BJ (cell line): ENCODE results near the gene KCNS3. TPM values are rescaled to one million over a fixed set of nuclear protein-coding genes. Genes with fewer than 3 reads are reported as not detected.

ENCODE experiments used
- CTCF ChIA-PET: fragments of 350-600 bp; formaldehyde crosslinking; extraction: SDS; loops from one replicate; lab custom pipeline; 2021; ENCODE audit warnings: antibody characterized with exemption, inconsistent platforms; lab: Yijun Ruan, JAX
- POLR2A ChIA-PET: fragments of 300-600 bp; sonication (Branson Sonifier 250); formaldehyde crosslinking; extraction: SDS; loops from one replicate; lab custom pipeline; 2021; ENCODE audit warnings: antibody characterized with exemption; lab: Charles Lee
- DNase-seq: peaks from one replicate; pipeline ENCODE4 v3.0.0-alpha.2; 2011; ENCODE audit warnings: low read depth
- H3K27me3 ChIP-seq: 2 replicates; pipeline ENCODE4 v1.6.0; 2011; ENCODE audit warnings: low read length; ENCODE audit not compliant: control insufficient read depth, insufficient read depth
- H3K36me3 ChIP-seq: 2 replicates; pipeline ENCODE4 v1.5.1; 2011; ENCODE audit warnings: low read length; ENCODE audit not compliant: control insufficient read depth, insufficient read depth
- H3K4me3 ChIP-seq: 2 replicates; pipeline ENCODE4 v1.5.1; 2011; ENCODE audit warnings: low read depth, mild to moderate bottlenecking, control low read depth, low read length
- CTCF ChIP-seq: IDR thresholded peaks from 2 replicates; pipeline ENCODE4 v1.5.1; 2011; ENCODE audit warnings: low read depth, mild to moderate bottlenecking, control low read depth, inconsistent platforms, low read length, moderate library complexity; ENCODE audit not compliant: insufficient read depth
- polyA plus RNA-seq: library from polyadenylated mRNA; depleted of rRNA; stranded (reverse); fragments of >200 nt; gene quantifications from 2 replicates; pipeline ENCODE4 v1.2.3, GENCODE V29; 2011

KCNS3 gene
- polyA plus RNA-seq, 1 experiment = 4.9 TPM

GRCh38 chr2:17873021-17873420, 5.4 kb upstream of the KCNS3 start:
- peaks cover 20% of the 10 kb centered on the region for H3K27me3 ChIP-seq
- TF ChIP-seq CTCF = no peak
- H3K36me3 ChIP-seq = no peaks in the 10 kb centered on the region
- DNase-seq = no peak
- no peak overlapping the region for H3K4me3 ChIP-seq
- CTCF ChIA-PET = no interaction called here
- POLR2A ChIA-PET = no interaction called here

DNA sequence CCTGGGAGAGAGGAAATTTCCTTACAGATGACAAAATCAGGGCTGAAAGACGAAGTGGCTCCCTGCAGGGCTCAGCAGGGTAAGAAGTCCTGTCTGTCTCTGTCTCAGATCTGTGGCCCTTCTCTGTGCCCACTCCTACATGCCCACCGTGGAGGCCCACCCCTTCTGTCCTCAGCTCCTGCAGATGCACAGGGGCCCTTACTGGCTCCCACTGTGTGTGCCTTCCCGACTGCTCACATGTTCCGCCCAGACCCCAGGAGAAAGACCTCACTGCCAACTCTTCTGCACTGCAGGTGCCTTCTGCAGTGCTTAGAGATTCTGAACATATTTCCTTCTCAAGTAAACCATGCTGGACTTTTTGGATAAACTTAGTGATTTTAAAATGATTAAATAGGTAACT, 1.9 kb upstream of the KCNS3 start:
- no peak for TF ChIP-seq CTCF
- ChIA-PET CTCF (no interaction called here), POLR2A (no interaction called here)
- Histone ChIP-seq H3K36me3 (no peaks in the 10 kb centered on the region), H3K4me3 (no peak overlapping the region), H3K27me3 (peaks cover 23% of the 10 kb centered on the region)
- no peak for DNase-seq

- no peak for DNase-seq
- ChIA-PET POLR2A (interaction anchor here (0.6 kb wide), 1 partner anchor 1390 kb away, joined by 3 read pairs; no protein-coding TSS in a partner anchor), CTCF (interaction anchor here (0.8 to 1.0 kb wide), 2 partner anchors 200 to 500 kb away, joined by 3 read pairs; no protein-coding TSS in a partner anchor)
- H3K27me3 ChIP-seq = peaks cover 21% of the 10 kb centered on the region
- H3K4me3 ChIP-seq = peak overlapping the region; percentile 67
- TF ChIP-seq CTCF = no peak
- no peaks in the 10 kb centered on the region for H3K36me3 ChIP-seq
Observed at GRCh38 chr2:17877811-17878280, 621 bp upstream of the KCNS3 start.

DNA sequence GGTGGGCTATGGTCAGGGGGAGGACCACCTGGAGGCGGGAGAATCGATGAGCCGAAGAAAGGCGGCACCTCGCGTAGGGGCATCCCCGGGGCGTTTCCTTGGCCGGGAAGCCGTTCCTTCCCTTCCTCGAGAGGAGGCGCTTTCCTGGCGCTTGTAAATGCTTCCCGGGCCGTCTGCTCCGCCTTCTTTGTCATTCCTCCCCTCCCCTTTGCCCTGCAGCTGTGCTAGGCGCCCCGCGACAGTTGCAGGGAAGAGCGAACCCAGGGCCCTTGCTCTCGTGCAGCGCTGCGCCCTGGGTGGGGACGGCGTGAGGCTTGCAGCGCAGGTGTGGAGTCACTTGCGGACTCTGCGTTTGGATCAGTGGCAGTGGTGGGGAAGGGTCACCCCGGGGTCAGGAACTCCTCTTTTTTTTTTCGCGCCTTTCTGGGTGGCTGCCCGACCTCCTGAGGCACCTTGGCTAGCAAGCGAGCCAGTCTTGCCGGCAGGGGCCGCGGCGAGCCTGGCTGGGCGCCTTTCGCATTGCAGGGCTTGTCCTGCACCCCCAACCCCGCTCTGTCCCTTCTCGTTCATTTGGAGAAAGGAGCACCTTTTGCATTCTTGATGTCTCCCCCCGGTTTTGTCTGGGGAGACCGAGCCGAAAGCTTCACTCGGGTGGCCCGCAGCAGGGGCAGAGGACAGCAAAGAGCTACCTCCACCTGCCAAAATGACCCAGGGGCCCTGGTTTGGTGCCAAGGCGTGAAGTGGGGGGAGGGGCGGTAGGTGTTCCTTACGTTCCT, 858 bp downstream of the KCNS3 start:
- no peak for DNase-seq
- CTCF ChIA-PET = interaction anchor here (1.2 to 3.2 kb wide), 4 partner anchors 19 to 270 kb away, joined by 4 to 10 read pairs (median 4); no protein-coding TSS in a partner anchor
- H3K36me3 ChIP-seq = no peaks in the 10 kb centered on the region
- peak; percentile 43 for TF ChIP-seq CTCF
- peaks cover 18% of the 10 kb centered on the region for H3K27me3 ChIP-seq
- POLR2A ChIA-PET = no interaction called here
- peak overlapping the region; percentile 67 for H3K4me3 ChIP-seq

DNA sequence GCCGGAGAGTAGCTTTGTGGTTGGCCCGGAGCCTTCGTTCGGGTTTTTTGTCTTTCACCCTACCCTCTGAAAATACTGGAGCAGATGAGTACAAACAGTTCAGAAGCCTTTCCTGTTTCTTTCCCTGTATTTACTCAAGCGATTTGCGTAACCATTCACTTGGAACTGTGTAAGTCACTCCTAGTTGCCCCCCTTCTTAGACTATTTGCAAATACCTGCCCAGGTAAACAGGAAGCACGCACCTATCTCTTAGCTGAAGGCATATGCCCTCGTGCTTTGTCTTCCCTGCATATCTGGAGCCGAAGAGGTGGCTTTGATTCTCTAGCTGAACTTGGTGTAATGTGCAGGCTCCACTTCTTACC, 1.4 kb downstream of the KCNS3 start:
- peaks cover 18% of the 10 kb centered on the region for H3K27me3 ChIP-seq
- TF ChIP-seq CTCF = no peak
- H3K36me3 ChIP-seq = no peaks in the 10 kb centered on the region
- CTCF ChIA-PET = interaction anchor here (1.2 to 3.2 kb wide), 3 partner anchors 186 to 270 kb away, joined by 4 to 10 read pairs (median 5); no protein-coding TSS in a partner anchor
- no peak overlapping the region for H3K4me3 ChIP-seq
- no peak for DNase-seq
- POLR2A ChIA-PET = no interaction called here
